Right lobe of liver (tissue), 4 donors: Measurements from ENCODE around the gene UVRAG.

Experiments
- CTCF ChIP-seq, 4 donors: fragments of 200-600 bp in 3 of 4; fragments of 450-650 bp in 1 of 4; IDR thresholded peaks; one replicate each; pipeline versions ENCODE4 v1.5.1 to v1.8.0; 2016 to 2022; ENCODE audit warnings: antibody characterized with exemption in 4 of 4, mild to moderate bottlenecking in 2 of 4
- POLR2A ChIP-seq: fragments of 450-650 bp; IDR thresholded peaks from one replicate; pipeline ENCODE4 v1.6.1; 2017; ENCODE audit warnings: antibody characterized with exemption, mild to moderate bottlenecking
- donor health status: DM: no; HTN: no; CAD: no.
- donor health status: DM: no; HTN: no; CAD: no.
- donor health status: DM: no; HTN: yes; CAD: no.

- TF ChIP-seq POLR2A, result no peak
- TF ChIP-seq CTCF (IDR thresholded peaks at IDR 0.05), result no peak
These were observed 84.8 kb downstream of the UVRAG start for GRCh38 chr11:75899806-75900205.
